ENCODE measurements around the gene PPP2R2C.

PPP2R2C gene

DNA sequence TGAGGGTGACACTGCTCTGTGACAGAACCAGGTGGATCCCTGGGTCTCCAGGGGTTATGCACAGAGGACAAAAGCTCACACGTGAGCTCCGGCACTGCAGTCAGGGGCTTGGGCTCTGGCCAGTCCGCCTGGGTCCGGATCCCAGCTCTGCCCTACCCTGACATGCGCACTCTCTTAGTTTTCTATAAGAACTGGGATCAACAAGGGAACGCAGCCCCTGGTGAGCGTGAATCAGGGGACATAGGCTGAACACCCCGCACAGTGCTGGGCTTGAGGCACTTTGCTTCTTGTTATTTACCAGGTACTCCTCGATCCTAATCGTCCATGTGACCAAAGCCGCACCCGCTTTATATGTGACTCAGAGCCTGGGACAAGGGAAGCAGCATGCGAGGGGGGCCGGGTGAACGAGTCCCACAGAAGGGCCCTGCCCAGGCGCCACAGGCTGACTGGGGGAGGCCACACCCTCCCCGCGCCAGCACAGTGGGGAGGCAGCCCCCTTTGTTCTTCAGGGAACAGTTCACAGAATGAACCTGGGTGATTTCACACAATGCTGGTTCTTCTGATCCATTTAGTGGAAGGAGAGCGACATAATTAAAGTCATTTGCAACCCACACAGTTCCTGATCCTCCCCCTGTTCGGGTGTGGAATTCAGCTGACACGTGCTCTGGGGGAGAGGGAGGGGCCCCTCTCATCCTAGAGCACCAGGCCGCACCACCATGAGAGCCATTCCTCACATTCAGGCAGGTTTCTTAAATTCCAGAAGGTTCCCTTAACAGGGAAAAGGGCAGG is 147.2 kb downstream of the PPP2R2C start:
- no peak for DNase-seq

DNA sequence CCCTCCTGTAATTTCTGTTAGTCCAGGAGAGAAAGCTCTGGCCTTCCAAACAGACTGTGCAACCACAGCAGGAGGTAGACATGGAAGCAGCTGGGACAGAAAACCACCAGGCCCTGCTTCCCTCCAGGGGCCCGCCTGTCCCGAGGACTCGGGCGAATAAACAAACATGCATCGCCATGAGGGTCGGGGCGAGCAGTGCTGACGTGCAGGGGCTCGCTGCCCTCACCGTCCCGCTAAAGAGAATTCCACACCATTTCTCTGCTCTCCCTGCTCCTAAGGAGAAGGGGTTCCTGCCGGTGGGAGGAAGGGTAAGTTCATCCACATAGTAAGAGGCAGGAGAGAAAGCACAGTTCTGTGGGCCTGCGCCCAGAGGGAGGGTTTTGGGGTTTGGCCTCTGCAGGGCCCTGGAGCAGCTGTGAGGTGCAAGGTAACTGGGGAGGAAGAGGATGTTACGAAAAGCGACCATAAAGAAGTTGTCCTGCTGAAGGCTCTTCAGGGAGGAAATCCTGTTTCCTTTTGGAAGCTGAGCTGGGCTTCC is 147.9 kb downstream of the PPP2R2C start:
- DNase-seq, result no peak

DNA sequence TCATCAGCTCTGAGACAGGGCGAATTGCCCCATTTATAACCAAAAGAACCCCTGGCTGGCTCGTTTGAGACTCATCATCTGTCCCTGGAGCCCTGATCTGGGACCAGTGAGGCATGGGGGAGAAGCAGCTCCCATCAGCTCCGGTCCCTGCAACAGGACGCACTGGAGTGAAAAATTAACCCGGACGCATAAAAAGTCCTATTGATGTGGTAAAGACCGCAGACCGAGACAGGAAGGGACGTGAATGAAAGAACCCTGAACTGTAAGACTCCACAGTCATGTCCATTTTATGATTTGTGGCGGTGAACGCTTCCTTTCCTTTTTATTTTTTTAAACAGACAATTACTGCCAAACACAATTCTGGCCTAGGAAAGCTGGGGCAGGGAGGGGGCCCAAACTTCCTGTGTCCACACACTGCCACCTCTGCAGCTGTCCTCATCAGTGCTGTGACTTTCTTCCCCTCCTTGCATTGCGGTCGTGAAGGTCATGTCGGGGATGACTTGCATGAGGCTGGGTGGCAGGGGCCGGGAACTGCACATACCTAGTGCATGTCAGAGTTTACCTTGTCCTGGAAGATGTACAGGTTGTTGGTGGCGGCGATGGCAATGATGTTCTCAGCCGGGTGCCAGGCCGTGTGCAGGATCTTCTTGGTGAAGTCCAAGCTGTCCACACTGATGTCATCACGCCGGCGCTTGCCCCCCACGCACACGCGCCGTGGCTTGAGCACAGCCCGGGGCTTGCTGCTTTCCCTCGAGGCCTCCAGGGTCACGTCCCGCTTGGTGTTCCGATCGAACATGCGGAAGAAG is 149.4 kb downstream of the PPP2R2C start:
- DNase-seq, result no peak

DNA sequence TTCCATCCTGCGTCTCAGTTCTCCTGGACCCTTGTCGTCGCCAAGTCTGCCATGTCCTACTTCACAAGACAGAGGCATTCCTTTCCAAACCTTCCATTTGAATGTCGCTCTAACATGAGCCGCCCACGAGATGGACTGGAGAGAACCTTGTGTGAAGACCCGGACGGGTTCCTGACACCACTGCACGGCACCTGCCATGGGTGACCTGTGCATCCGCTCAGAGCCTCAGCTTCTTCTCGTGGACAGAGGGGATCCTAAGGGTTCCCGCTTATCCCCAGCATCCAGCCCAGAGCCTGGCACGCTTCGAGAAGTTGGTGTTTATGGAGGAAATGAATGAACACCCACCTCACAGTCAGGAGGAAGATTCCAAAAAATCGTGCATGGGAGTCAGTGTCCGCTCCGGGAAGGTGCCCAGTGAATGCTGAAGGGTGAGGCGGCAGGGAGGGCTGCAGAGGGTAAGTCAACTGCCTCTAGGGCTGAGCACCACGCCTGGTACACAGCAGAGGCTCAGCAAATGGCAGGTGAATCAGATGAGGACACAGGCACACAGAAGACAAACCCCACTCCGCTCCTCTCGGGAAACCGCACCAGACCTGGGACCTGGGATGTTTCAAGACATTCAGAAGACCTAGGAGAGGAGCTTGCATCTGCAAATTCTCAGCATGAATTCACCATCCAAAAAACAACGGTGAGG is 150.2 kb downstream of the PPP2R2C start:
- no peak for DNase-seq

DNA sequence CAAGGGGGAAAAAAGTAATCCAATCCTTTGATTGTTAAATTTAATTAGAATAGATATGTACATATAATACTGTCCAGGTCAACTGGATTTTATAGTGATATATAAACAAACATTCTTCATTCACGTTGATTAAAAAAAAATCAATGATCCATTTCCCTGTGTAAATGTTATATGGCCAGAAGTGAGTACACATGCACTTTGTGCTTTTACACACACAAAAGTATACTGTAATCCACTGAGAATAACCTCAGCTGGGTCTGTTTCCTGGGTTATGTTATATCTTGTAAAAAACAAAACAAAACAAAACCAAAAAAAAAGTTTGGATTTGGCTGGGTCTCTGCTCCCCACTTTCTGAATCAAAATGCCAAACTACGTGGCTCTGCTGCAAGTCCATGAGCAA is 151.1 kb downstream of the PPP2R2C start:
- no peak for DNase-seq

DNA sequence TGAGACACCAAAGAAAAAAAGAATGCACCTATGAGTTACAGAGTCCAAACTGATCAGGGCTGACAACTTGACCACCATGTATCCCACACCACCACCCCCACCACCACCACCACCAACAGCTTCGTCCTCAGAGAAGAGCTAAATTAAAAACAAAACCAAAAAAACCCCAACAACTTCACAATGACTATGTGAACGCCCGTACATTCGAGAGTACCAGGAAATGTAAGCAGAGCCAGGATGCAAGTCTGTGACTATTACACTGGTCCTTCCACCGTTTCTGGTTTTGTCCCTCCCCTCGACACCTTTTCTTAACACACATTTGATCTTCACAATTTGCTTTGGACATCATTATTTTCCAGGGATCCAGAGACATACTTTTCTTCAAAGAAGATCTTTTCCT is 151.8 kb downstream of the PPP2R2C start:
- DNase-seq, result no peak

DNA sequence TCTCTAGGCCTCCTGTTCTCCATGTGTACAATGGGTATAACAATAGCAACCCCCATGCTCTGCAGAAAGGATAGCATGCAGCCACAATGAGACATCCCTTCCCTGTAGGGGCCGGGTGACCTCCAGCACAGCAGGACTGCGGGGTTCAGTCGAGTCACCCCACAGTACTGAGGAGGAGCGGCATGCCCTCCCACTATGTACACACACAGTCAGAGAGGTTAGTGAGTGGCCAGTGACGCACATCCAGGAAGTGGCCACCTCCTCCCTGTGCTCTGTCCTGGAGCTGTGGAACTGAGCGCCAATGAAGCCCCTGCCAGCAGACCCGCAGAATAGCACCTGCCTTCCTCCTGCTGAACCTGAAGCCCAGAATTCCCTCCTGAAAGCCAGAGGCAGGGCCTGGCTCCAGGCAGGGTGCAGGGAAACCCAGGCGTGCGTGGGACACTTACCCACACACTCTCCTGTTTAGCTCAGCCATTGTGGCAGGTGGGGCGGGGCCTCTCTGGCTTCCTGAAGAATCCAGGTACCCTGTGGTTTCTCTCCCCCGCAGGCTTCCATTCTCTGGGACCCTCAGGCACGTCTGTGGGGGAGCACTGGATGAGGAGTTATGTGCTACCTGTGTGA is 152.8 kb downstream of the PPP2R2C start:
- DNase-seq, result no peak

DNA sequence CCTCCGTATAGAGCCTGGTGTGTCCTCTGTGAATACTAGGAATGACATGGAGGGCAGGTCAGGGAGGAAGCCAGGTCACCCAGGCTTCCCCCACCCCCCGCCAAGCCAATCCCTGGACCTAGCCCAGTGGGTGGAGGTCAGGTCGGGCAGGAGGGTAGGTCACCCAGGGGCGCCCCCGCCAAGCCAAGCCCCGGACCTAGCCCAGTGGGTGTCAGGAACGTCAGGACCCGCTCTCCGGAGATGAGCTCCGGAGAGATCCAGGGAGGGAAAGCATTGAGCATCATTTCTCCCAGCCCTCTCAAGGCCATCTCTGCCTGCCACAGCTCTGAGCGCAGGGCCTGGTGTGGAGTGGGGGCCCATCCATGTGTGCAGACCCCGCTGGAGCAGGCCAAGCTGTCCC is 154.2 kb downstream of the PPP2R2C start:
- no peak for DNase-seq

DNA sequence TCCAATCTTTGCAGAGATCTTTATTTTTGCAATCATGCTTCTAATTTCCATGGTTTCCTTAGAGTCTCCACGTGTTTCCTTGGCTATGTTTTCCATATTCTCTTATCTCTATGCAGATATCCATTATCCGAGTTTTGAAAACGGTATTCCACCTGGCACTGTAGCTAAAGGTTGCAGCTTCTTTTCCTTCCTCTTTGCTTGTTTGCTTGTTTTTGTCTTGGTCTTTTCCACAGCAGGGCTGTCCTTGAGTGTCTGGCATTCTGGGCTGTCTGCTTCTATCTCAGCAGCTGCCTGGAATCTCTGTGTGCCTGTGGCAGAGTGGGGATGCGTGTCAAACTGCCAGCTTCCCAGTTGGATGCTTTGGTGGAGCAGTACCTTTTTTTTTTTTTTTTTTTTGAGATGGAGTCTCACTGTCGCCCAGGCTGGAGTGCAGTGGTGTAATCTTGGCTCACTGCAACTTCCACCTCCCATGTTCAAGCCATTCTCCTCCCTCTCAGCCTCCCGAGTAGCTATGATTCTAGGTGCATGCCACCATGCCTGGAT is 155.9 kb downstream of the PPP2R2C start:
- DNase-seq, result no peak

DNA sequence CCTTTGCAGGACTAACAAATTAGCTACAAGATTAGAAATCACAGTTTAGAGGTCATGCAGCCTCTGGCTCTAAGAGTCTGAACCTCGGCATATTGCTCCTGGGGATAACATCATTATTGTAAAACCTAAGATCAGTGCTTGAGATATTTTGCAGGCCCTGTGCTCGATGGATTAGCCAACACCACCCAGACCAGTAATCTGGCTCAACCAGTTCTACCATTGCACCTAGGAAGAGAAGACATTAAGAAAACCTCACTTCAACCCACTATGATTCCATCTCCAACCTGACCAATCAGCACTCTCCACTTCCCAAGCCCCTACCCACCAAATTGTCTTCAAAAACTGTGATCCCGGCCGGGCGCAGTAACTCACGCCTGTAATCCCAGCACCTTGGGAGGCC is 159.2 kb downstream of the PPP2R2C start:
- no peak for DNase-seq

DNA sequence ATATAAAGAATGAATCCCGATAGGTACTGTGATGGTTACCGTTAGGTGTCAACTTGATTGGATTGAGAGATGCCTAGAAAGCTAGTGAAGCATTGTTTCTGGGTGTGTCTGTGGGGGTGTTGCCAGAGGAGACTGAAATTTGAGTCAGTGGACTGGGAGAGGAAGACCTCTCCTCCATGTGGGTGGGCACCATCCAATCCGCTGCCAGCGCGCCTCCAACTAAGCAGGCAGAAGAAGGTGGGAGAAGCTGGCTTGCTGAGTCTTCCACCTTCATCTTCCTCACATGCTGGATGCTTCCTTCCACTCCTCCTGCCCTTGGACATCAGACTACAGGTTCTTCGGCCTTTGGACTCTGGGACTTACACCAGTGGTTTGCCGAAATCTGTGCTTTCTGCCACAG is 162.6 kb downstream of the PPP2R2C start:
- no peak for DNase-seq

DNA sequence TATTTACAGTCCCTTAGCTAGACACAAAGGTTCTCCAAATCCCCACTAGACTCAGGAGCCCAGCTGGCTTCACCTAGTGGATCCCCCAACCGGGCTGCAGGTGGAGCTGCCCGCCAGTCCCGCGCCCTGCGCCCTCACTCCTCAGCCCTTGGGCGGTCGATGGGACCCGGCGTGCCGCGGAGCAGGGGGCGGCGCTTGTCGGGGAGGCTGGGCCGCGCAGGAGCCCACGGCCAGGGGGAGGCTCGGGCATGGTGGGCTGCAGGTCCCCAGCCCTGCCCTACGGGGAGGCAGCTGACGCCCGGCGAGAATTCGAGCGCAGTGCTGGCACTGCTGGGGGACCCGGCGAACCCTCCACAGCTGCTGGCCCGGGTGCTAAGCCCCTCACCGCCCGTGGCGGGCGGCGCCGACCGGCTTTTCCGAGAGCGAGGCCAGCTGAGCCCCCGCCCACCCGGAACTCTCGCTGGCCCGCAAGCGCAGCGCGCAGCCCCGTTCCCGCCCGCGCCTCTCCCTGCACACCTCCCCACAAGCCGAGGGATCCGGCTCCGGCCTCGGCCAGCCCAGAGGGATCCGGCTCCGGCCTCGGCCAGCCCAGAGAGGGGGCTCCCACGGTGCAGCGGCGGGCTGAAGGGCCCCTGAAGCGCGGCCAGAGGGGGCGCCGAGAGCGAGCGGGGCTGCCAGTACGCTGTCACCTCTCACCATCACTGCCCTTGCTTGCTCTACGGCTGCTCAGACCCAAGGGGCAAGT is 163.3 kb downstream of the PPP2R2C start:
- peak; percentile 50 for DNase-seq

DNA sequence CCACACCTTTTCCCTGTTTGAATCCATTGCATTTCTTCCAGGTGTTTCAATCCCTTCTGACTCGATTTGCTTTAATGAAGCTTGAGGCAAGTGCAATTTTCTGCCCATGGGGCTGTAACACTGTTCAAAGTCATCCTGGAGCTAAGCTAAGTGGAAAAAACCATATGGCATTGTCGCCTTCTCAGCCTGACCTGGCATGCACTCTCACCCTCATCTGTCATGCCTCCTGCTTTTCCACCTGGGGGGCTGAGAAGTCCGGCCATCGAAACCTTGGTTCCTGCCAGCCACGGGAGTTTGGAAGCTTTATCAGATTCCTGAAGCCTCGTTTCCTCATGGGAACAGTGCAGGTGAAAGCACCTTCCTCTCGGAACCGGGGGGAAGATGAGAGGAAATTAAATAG is 164.5 kb downstream of the PPP2R2C start:
- no peak for DNase-seq

DNA sequence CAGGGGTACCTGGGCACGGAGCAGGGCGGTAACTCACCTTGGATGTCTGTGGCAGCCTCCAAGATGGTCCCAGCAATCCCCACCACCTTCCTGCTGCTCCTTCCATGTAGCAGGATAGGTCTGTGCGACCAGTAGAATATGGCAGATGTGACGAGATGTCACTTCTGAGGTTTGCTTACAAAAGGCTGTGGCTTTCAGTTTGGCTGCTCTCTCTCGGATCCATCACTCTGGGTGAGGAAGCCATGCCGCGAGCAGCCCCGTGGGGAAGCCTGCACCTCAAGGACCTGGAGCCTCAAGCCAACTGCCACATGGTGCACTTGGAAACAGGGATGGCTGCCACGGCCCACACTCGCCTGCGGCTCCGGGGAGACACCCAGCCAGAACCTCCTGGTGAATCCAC is 165.2 kb downstream of the PPP2R2C start:
- DNase-seq, result no peak

DNA sequence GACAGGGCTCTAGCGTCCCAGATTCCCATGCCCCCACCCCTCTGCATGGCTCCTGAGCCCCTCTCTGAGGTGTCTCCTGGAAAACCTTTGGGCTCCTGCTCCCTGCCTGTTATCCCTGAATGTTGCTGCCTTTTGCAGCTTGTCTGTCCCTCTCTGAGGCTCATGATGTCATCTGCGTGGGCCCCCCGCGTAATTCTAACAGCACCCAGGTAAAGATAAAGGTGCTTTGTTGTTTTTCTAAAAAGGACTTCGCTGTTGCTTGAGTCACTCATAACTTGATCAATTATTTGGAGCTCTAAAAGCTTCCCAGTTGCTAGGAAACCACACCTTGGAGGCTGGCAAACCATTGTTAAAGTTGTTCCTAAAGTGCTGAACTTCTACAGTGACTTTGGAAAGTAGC is 166.1 kb downstream of the PPP2R2C start:
- DNase-seq, result no peak

DNA sequence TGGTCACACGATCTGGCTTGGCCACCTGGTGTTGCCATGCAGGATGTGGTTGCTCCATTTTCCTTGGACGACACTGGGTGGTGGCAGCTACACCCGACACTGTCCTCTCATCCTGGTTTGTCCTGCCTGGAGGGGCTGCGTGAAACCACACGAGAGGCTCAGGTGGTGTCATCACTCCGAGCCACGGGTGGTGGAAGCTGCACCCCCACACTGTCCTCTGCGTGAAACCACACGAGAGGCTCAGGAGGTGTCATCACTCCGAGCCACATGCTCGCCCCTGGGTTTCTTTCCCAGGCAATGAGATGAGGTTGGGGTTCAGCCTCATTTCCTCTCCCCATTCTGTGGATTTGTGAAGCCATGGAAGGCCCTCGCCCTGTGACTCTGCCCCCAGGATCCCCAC is 168.5 kb downstream of the PPP2R2C start:
- DNase-seq, result no peak

DNA sequence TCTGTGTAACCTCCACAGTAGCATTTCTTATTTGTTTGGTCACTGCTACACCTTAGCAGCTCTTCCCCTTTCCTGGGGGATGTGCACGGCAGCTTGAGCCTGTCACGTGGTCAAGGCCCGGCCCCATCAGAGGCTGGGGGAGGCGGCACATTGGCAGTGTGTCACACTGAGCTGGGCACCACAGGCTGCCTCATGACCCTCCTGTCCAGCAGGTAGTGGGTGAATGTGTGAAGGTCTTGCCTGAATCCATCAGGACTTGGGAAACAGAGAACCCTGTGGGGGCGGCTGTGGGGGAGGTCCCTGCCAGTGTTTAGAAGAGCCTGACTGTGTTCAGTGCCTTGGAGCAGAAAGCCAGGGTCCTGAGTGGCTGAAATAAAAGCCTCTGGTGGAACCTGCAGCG is 169.5 kb downstream of the PPP2R2C start:
- no peak for DNase-seq

DNA sequence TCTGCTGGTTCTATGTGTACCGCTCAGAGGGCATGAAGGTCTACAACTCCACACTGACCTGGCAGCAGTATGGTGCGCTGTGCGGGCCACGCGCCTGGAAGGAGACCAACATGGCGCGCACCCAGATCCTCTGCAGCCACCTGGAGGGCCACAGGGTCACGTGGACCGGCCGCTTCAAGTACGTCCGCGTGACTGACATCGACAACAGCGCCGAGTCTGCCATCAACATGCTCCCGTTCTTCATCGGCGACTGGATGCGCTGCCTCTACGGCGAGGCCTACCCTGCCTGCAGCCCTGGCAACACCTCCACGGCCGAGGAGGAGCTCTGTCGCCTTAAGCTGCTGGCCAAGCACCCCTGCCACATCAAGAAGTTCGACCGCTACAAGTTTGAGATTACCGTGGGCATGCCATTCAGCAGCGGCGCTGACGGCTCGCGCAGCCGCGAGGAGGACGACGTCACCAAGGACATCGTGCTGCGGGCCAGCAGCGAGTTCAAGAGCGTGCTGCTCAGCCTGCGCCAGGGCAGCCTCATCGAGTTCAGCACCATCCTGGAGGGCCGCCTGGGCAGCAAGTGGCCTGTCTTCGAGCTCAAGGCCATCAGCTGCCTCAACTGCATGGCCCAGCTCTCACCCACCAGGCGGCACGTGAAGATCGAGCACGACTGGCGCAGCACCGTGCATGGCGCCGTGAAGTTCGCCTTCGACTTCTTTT is 170.5 kb downstream of the PPP2R2C start:
- no peak for DNase-seq

DNA sequence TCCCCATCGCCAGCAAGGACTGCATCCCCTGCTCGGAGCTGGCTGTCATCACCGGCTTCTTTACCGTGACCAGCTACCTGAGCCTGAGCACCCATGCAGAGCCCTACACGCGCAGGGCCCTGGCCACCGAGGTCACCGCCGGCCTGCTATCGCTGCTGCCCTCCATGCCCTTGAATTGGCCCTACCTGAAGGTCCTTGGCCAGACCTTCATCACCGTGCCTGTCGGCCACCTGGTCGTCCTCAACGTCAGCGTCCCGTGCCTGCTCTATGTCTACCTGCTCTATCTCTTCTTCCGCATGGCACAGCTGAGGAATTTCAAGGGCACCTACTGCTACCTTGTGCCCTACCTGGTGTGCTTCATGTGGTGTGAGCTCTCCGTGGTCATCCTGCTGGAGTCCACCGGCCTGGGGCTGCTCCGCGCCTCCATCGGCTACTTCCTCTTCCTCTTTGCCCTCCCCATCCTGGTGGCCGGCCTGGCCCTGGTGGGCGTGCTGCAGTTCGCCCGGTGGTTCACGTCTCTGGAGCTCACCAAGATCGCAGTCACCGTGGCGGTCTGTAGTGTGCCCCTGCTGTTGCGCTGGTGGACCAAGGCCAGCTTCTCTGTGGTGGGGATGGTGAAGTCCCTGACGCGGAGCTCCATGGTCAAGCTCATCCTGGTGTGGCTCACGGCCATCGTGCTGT is 171.2 kb downstream of the PPP2R2C start:
- no peak for DNase-seq

DNA sequence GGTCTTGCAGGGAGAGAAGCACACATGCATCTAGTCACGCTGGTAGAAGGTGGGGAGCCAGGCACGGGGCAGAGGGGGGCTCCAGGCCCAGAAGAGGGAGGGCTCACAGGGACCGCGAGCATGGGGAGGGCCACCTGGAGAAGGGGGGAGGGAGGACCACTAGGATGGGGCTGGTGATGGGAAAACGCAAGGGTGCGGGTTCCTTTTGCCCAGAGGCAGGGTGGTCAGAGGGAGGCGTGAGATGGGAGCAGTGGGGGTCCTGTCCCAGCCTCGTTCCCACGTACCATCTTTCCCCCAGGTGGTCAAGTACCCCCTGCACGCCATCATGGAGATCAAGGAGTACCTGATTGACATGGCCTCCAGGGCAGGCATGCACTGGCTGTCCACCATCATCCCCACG is 172.1 kb downstream of the PPP2R2C start:
- no peak for DNase-seq

DNA sequence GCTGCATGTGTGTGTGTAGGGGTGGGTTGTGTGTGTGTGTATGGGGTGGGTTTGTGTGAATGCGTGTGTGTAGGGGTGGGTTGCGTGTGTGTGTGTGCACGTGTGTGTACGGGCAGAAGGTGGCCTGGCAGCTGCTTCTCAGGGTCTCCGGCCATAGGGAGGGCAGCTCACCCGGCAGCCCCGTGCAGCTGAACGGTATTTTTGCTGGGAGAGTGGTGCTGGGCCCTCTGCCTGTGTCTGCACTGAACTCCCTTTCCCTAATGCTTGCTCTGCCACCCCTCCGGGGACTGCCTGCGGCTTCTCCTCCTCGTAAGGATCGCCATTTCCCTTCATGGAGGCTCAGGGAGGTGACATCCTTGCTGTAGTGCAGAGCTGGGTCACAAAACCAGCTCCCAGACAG is 172.5 kb downstream of the PPP2R2C start:
- DNase-seq, result no peak
